T-helper 1 cell (primary cell): Measurements from ENCODE around the gene CST5.
"Not testable (repeated sequence)": the region's sequence is repeated elsewhere in the genome, so short reads cannot be mapped to it uniquely, and the experiment has no call there.

Experiments used
- DNase-seq, 5 donors: peaks; one replicate each; pipeline ENCODE4 v3.0.0-alpha.2; 2012 to 2020

The CST5 gene

DNA sequence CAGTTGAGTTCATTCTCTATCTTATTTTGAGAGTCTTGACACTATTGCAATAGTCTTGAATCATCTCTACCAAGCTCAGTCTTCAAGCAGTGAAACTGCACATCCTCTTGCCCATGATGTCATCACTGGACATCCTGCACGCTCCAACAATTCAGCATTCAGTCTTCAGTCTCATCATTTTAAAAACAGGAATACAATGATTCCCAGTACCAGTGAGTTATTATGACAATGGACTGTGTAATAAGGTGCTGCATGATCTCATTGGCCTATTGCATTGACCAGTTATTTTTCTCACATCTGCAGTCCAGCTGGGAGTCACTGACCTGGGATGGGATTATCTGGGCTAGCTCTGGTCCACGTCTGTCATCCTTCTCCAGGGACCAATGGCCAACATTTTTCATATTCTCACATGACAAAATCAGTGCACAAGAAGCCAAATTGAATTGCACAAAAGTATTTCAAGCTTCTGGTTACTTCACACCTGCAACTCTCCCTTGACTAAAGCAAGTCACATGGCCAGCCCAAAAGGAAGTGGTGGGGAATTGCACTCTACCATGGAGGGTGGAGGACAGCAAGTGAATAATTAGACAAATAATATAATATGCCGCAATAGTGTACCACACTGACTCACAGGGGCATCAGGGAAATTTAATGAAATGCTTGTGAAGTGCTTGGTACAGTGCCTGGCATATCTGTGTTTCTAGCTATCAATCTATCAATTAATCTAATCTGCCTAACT, 46.6 kb downstream of the CST5 start:
- DNase-seq = no peak

DNA sequence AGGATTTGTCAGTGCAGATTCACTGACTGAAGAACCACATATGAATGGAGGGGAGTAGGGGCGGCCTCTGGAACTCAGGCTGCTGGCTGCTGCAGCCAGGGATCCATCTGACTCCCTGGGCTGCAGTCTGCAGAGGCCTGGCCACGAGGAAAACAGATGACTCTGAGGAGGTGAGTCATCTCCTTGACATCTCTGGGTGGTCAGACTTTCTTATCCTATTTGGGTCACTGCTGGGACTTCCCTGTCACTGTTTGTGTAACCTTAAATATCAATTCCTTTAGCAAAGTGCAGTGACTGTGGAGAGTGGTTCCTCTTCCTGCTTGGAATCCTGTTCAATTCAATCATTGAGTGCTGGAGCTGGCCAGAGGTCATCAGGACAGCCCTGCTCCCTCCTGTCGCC, 47.6 kb downstream of the CST5 start:
- not testable (repeated sequence) for DNase-seq

DNA sequence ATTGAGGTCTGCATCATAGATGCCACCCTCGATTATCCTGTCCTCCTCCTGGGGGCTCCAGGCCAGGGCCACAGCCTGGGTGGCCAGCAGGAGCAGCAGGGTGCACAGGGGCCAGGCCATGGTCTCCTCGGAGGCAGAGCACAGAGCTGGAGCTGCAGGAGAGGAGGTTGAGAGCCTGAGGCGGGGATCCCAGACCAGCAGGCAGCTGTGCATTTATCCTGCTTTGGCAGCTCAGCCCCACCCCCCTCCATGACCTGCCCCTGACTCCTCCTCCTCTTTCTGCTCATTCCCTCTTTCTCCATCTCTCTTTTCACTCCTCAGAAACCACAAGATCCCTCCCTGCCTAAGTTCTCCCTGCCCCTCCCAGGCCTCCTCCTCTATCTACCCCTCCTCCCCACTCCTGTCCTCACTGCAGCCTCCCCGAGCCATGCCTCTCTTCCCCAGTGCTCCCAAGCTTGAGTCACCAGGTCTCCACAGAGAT, 53.0 kb downstream of the CST5 start, which contains the start of gene CST2:
TSS of gene CST2 (minus strand) at position 189 of the 481 bp plus-strand sequence. CDS start at position 120, 69 bp downstream.
- DNase-seq = no peak
